Measurements from ENCODE around the gene MEGF10. TPM values are rescaled to one million over a fixed set of nuclear protein-coding genes. Genes with fewer than 3 reads are reported as not detected.

MEGF10 gene
- total RNA-seq, 4 donors from 2014 or later, result 0.57 to 6.0 (median 4.3) TPM

DNA sequence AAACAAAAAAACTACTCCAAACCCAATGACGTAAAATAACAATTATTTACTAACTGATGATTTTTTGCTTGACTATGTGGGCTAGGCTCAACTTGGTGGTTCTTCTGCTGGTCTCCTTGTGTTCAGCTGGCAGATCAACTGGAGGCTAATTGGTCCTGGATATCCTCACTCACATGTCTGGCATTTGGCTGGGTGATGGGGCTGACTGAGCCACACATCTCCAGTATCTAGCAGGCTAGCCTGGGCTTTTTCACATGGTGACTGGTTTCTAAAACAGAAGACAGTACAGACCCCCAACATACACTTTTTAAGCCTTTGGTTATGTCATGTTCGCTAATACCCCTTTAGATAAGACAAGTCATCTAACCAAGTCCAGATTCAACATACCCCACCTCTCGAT lies 122.1 kb downstream of the MEGF10 start:
- WGBS, 2 donors, result 94% methylated on average over 3 of the region's 3 CpGs
- no peak for DNase-seq (ENCODE audit: low spot score in 2 of 2)
- intact Hi-C loops (cut with DNase I; ENCODE audit: low total_unique reads), result no loop called here
- no peak overlapping the region for H3K4me3 ChIP-seq (ENCODE audit: low read depth, poor library complexity, severe bottlenecking)
- no peak for TF ChIP-seq POLR2A (IDR thresholded peaks at IDR 0.05)
- TF ChIP-seq, protein P1, sequence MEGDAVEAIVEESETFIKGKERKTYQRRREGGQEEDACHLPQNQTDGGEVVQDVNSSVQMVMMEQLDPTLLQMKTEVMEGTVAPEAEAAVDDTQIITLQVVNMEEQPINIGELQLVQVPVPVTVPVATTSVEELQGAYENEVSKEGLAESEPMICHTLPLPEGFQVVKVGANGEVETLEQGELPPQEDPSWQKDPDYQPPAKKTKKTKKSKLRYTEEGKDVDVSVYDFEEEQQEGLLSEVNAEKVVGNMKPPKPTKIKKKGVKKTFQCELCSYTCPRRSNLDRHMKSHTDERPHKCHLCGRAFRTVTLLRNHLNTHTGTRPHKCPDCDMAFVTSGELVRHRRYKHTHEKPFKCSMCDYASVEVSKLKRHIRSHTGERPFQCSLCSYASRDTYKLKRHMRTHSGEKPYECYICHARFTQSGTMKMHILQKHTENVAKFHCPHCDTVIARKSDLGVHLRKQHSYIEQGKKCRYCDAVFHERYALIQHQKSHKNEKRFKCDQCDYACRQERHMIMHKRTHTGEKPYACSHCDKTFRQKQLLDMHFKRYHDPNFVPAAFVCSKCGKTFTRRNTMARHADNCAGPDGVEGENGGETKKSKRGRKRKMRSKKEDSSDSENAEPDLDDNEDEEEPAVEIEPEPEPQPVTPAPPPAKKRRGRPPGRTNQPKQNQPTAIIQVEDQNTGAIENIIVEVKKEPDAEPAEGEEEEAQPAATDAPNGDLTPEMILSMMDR (IDR thresholded peaks at IDR 0.05), result no peak

DNA sequence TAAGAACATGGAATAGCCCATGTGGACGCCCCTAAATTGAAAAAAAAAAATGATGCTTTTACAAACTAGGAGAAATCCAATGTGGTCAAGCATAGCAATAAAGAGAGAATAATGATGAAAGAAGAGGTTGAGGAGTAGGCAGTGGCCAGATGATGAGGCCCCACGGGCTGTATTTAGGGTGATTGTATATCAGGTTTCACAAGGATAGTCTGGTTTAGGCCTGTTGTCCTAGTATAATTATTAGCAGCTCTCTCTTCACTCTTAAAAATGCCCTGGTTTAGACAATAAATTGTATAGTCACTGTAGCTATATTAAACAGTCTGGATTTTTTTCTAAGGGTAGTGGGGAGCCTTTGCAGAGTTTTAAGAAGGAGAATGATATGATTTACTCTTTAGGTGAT lies 124.4 kb downstream of the MEGF10 start:
- H3K4me3 ChIP-seq (ENCODE audit: low read depth, poor library complexity, severe bottlenecking), result no peak overlapping the region
- 59 to 69% methylated on average over 2 of the region's 2 CpGs for WGBS, 2 donors
- intact Hi-C loops (cut with DNase I; ENCODE audit: low total_unique reads), result no loop called here
- no peak for DNase-seq (ENCODE audit: low spot score in 2 of 2)
- TF ChIP-seq POLR2A (IDR thresholded peaks at IDR 0.05), result no peak
- TF ChIP-seq, protein P1 (IDR thresholded peaks at IDR 0.05), result no peak

DNA sequence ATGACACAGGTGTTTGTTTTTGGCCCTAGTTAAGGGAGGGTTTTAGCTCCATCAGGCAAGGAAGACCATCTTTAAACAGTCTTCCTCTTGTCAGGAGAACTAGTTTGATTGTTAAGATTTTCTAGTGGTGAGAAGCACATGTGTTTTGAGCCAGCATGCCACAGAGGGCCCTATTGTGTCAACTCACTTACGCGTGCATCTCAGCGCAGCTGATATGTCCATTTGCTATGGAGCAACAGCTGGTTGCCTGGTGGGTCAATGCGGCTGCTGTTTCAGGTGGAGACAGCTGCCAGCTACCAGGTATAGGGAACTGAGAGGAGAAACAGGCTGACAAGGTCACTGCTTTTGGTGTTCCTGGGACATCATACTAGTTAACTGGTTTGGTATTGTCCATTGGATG lies 126.3 kb downstream of the MEGF10 start:
- 94 to 100% methylated on average over 4 of the region's 4 CpGs for WGBS, 2 donors
- TF ChIP-seq POLR2A (IDR thresholded peaks at IDR 0.05), result no peak
- TF ChIP-seq, protein P1 (IDR thresholded peaks at IDR 0.05), result no peak
- no peak overlapping the region for H3K4me3 ChIP-seq (ENCODE audit: low read depth, poor library complexity, severe bottlenecking)
- intact Hi-C loops (cut with DNase I; ENCODE audit: low total_unique reads), result no loop called here
- no peak for DNase-seq (ENCODE audit: low spot score in 2 of 2)

DNA sequence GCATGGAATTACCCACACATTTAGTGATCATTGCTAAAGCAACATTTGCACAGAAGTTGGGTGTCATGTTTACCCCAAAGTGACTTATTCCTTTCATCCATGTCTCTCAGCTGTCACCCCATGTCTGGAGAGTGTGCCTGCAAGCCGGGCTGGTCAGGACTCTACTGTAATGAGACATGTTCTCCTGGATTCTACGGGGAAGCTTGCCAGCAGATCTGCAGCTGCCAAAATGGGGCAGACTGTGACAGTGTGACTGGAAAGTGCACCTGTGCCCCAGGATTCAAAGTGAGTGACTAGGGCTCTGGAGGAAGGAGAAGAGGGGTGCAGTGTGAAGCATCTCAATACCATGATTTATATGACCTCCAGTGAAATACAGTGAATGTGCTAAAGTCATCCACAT lies 126.9 kb downstream of the MEGF10 start:
- TF ChIP-seq, protein P1 (IDR thresholded peaks at IDR 0.05), result no peak
- TF ChIP-seq POLR2A (IDR thresholded peaks at IDR 0.05), result no peak
- no peak overlapping the region for H3K4me3 ChIP-seq (ENCODE audit: low read depth, poor library complexity, severe bottlenecking)
- no peak for DNase-seq (ENCODE audit: low spot score in 2 of 2)
- WGBS, 2 donors, result 57 to 64% methylated on average over 2 of the region's 2 CpGs
- intact Hi-C loops (cut with DNase I; ENCODE audit: low total_unique reads), result no loop called here

DNA sequence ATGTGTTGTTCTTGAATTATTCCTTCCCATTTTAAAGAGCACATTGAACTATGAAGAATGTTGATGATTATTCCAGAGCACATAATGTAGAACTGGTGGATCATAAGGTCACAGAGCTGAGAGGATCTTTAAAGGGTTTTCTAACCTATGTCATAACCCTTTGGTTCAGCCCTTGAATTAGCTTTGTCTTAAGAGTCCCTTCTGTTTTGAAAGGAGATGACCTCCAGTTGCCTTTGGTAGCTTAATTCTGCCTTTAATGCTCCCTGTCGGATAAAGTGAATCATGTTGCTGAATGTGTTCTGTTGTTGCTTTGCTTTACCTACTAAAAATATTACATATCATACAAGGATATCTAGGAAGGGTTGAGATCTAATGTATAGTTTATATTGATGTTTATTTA lies 127.8 kb downstream of the MEGF10 start:
- no peak overlapping the region for H3K4me3 ChIP-seq (ENCODE audit: low read depth, poor library complexity, severe bottlenecking)
- 66 to 71% methylated on average over 1 of the region's 1 CpG for WGBS, 2 donors
- intact Hi-C loops (cut with DNase I; ENCODE audit: low total_unique reads), result no loop called here
- no peak for DNase-seq (ENCODE audit: low spot score in 2 of 2)
- no peak for TF ChIP-seq POLR2A (IDR thresholded peaks at IDR 0.05)
- TF ChIP-seq, protein P1 (IDR thresholded peaks at IDR 0.05), result no peak

DNA sequence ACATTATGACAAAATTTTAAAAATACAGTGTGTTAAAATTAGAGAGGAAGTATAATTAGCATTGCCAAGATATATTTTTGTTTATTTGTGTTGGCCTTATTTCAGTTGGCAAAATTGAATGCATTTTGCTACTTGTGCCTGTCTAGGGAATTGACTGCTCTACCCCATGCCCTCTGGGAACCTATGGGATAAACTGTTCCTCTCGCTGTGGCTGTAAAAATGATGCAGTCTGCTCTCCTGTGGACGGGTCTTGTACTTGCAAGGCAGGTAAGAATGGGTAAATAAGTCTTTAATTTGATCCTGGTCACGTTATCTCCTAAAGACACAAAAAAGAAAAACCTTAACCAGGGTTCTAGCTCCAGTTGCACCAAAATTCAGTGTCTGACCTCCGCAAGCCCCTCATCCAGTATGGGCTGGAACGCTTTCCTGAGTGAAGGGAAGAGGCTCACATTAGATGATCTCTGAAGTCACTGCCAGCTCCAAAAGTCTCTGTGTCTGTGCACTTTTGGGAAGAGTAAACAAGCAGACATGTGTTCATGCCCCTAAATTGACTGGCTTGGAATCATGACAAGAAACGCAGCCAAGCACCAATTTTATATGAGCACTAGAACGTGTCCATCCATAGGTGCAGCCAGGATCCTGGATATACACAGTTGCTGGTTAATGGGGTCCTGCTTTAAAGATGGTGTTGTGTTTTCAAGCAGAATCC lies 128.5 kb downstream of the MEGF10 start:
- intact Hi-C loops (cut with DNase I; ENCODE audit: low total_unique reads), result no loop called here
- no peak overlapping the region for H3K4me3 ChIP-seq (ENCODE audit: low read depth, poor library complexity, severe bottlenecking)

More for the DNA sequence above, 128.5 kb downstream of the MEGF10 start:
- WGBS, 2 donors, result 55 to 57% methylated on average over 7 of the region's 7 CpGs
- DNase-seq (ENCODE audit: low spot score in 2 of 2), result no peak
- TF ChIP-seq, protein P1 (IDR thresholded peaks at IDR 0.05), result no peak
- TF ChIP-seq POLR2A (IDR thresholded peaks at IDR 0.05), result no peak
